Activated CD4-positive, alpha-beta T cell treated with anti-CD3 and anti-CD28 coated beads, Interleukin-2, amount 50 U/mL, for 24 hours (primary cell): Measurements from ENCODE around the gene NR0B2.
"Not testable (repeated sequence)": the region's sequence is repeated elsewhere in the genome, so short reads cannot be mapped to it uniquely, and the experiment has no call there.

Experiments used
- DNase-seq, 2 donors: peaks; one replicate each; pipeline ENCODE4 v3.0.0-alpha.2; 2020; ENCODE audit warnings: low read depth in 1 of 2, low spot score in 1 of 2

Gene NR0B2, protein sequence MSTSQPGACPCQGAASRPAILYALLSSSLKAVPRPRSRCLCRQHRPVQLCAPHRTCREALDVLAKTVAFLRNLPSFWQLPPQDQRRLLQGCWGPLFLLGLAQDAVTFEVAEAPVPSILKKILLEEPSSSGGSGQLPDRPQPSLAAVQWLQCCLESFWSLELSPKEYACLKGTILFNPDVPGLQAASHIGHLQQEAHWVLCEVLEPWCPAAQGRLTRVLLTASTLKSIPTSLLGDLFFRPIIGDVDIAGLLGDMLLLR

DNA sequence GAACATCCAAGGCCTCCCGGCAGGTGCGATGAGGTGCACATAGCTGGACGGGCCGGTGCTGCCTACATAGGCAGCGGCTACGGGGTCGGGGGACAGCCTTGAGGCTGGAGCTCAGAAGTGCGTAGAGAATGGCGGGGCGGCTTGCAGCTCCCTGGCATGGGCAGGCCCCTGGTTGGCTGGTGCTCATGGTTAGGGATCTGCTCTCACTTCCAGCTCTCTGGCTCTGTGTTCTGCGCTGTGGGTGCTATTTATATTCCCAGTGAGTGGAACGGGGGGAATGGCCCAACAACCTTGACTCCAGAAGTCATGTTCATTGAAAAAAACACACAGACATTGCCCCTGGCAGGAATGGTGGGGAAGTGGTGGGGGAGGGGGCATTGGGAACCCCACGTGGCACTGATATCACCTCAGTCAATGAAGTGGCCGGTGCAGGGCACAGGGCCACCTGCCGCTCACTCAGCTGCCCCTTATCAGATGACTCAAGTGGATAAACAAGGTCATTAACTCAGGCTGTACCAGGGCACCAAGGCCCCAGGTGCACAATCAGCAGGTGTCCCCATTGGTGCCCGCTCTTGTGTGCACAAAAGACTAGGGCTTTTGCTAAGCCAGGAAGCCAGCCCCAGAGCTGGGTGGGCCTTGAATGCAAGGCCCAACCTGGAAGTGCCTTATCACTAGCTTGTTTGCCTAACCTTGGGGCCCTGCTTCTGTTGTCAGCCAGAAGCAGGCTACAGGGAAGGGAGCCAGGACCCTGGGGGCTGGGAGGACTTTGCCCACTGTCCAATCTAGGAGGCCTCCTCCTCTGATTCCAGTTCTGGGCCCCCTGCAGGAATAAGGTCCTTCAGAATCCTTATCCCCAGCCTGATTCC lies at the start of gene NR0B2:
Gene NR0B2, minus strand, starts transcription at position 222 of the 866 bp plus-strand sequence. Its CDS starts 35 bp downstream, at position 187.
- no peak for DNase-seq

DNA sequence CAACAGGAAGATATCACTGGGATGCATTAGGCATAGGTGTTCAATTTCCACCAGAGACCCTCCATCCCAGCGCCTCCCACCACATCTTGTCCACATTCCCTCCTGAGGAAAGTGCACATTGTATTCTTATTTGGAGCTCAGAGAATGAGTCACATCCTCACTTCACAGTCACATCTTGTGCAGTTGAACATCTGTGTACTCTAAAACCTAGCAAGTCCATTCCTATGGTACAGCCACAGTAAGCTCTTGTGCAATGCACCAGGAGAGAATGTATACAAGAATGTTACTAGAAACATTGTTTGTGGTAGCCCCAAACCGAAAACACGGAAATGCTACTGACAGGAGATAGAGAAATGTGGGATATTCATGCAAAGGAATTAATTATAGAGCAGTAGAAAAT lies 48.1 kb upstream of the NR0B2 start:
- no peak for DNase-seq

DNA sequence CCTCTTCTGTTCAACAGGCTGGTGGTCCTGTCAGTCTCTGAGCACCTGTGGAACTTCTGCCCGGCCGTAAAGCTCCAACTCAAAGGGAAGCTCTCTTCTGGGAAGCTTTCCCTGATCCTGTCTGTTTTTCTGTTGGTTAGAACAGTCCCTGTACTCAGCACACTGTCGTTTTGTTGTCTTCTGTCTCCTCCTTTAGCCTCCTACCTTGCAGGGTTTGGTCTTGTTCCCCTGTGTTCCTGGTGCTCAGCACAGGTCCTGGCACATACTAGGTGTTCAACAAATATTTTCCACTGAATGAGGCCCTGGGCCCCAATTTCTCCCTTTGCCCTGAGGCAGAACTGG lies 46.8 kb upstream of the NR0B2 start:
- DNase-seq, result no peak

DNA sequence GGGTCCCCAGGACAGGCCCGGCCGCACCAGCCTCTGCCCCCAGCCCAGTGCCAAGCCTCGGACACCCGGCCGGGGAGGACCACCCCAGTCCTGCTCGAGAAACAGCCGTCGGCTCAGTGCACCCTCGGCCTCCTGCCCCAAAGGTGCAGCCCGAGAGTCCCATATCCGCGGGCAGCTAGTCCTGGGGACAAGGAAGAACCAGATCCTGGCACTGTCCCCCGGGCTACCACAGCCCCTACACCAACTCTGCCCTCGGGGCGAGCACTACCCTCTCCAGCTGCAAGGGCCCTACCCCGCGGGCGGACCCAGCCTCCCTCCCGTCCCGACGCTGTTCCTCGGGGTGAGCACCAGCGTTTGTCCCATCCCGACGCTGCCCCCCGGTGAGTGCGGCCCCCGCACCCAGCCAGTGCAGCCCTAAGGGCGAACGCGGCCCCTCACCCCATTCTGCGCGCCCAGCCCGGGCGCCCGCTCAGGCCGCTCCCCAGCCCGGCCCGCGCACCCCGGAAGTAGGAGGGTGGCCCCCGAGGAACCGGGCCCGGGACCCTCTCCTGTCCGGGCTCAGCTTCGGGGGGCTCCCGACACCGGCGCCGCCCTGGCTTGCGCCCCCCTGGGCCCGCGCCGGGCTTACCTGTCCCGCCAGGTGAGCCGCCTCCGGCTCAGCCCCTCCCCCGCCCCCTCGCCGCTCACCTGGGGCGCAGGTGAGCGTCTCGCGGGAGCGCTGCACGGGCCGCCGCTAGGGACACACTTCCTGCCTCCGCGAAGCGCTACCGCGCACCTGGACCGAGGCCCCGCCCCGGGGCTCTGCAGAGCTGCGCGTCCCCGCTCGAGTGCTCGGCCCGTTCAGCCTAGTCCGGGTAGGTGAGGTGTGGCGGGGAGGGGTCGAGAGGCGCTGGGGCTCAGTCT lies 46.2 kb upstream of the NR0B2 start, which contains the start of gene KDF1:
Gene KDF1, minus strand, starts transcription at position 747 of the 903 bp plus-strand sequence. CDS start 8,088 bp downstream, outside the sequence.
- DNase-seq, result peak; percentile 8 to 16

DNA sequence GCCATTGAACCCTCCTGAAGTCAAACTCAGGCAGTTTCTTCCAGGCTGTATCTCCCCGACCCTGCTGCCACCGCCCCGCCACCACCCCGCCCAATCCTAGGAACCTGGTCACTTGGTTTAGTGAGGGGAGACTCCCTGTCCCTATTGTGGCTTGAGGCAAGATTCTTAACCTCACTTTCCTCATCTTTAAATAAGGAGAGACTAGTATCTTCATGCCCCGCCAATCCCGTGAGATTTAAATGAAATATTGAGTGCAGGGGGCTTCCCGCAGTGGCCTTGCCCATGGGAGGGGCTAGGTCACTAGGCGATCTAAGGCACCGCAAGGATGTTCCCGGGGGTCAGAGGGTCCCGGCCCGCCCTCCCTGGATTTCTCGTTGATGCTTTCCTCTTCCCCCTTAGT lies 45.5 kb upstream of the NR0B2 start:
- DNase-seq, result no peak

DNA sequence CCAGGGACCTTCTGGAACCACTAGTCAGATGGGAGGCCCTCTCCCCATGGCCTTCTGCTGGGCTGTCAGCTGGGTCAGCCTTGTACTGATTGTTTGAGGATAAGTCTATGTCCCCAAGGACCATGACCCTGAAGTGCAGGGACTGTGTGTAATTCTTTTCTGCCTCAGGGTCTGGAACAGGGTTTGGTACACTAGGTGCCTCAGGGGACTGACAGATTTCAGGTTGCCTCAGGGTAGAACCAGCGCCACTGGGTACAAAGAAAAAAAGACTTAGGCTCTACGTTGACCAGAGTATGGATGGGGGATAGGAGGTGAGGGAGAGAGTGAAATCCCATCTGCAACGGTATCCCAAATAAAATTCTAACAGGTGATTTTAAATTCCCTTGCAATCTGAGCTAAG lies 43.5 kb upstream of the NR0B2 start:
- DNase-seq, result no peak

DNA sequence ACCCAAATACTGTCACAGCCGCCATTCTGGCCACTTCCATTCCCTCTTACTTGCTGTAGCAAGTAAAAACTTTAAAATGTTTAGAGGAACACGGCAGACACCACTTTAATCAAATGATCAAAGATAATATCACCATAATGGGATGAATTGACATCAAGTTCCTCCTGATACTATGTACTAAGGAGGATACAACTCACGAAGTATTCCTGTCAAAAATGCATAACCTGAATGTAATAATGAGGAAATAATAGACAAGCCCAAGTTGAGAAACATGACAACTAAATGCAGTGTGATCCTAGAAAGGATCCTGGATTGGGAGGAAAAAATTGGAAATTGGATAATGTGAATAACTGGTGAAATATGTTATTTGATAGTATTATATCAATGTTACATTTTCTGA lies 42.5 kb upstream of the NR0B2 start:
- DNase-seq, result no peak

DNA sequence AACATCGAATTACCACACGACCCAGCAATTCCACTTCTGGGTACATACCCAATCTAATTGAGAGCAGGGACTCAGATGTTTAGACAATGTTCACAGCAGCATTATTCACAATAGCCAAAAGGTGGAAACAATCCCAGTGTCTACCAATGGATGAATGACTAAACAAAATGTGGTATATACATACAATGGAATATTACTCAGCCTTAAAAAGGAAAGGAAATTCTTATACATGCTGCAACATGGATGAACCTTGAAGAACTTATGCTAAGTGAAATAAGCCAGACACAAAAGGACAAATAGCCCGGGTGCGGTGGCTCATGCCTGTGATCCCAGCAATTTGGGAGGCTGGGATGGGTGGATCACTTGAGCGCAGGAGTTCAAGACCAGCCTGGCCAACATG lies 39.6 kb upstream of the NR0B2 start:
- no peak for DNase-seq

DNA sequence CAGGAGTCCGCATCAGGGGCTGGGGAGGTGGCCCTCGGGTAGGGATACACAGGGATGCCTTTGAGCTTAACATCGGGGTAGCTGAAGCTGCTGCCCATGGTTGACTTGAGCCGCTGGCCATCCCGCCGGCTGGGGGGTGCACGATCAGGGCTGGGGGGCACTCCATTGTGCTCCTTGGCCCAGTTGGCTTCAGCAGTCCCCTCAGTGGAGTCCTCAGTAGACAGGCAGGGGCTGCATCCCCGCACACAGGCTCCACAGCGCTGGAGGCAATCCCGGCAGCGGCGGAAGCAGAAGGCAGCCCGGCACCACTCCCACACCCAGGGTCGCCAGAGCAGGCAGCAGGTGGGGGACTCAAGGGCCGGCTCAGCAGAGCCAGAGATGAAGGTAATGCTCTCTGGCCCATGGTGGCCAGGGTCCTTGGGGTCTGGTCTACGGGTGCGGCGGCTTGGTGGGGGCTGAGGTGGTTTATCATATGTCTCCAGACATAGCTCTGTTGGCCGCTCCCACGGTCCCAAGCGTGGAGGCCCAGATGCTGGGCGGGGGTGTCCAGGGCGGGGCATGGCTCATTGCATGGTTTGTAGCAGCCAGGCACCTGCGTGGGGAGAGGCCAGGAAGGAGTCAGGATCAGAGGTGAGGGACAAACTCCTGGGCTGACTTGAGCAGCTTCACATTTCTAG lies 38.2 kb upstream of the NR0B2 start:
- no peak for DNase-seq

DNA sequence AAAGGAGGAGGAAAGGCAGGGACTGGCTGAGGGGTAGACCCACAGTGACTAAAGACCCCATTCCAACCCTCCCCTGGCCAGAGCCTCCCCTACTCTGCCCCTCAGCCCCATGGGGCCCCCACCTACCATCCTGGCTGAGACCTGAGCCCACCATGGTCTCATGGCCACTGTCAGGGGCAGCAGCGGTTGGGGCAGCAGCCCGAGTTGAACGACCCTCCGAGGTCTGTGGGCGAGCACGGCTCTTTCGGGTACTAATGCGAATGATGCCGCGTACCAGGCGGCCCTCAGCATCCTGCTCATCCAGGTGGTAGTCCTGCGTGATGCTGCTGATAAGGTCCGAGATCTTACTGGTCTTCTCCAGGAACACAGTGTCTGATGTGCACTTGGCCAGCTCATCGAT lies 37.4 kb upstream of the NR0B2 start:
- DNase-seq, result no peak

DNA sequence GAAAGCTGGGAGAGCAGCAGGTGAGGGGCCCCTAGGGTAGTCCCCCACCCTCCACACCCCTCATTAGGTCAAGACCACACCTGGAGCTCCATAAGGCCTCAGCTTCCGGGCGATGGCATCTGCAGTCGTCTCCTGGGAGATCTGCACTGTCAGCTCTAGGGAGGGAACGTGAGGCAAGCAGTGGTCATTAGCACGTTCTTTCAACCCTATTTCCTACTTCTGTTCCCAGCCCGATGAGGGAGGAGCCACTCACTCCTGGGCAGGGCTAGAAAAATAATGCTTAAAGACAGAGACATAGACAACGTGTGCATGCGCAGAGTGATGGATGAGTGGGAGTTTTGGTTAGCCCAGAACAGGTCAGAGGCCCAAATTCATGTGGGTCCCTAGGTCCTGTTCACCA lies 36.8 kb upstream of the NR0B2 start:
- no peak for DNase-seq

DNA sequence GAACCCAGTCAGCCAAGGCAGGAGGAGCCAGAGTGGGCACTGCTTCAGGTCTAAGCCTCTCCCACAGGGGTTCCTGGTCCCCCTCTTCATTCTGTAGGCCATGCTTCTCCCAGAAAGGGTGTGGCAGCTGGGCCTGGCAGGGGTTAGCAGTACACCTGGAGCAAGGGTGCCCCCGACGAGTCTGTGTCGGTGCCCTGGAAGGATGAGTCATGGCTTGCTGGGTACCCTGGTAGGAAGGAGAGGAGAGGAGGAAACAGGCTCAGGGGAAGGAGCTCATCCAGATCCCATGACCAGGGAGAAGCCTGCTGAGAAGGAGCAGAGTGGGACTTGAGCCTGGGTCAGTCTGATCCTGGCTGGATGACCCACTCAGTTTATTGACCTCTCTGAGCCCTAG lies 36.1 kb upstream of the NR0B2 start:
- no peak for DNase-seq

DNA sequence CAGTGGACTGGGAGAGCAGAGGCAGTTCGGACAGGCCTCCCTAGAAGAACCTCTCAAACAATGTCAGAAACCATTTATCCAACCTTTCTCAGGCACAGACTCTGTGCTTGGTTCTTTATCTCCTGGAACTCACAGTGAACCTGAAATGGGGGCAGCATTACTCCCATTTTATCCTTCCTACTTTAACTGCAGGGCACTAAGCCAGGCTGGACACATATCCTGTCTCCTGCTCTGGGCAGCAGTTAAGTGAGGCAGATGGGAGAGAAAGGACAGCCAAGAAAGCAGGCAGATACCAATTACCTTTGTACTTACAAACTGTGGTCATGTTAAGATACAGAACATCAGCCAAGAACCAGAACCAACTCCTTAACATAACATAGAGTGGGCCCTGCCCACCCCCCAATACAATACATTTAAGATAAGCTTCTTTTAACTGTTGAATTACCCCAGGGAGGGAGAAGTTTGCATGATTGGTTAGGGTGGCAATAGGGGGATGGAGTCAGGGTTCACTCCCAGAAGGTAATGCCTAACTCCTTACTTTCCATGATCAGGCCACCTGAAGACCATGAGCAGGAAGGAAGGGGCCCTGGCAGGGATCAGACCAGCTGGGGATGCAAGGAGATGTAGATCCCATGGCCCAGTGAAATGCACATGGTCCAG lies 35.6 kb upstream of the NR0B2 start:
- DNase-seq, result no peak

DNA sequence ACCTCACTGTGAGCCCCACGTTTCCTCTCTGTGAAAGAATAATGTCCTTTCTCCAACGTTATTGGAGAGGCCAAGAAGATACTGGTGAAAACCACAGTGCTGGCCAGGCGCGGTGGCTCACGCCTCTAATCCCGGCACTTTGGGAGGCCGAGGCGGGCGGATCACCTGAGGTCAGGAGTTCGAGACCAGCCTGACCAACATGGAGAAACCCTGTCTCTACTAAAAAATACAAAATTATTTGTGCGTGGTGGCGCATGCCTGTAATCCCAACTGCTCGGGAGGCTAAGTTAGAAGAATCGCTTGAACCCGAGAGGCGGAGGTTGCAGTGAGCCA lies 34.9 kb upstream of the NR0B2 start:
- not testable (repeated sequence) for DNase-seq

DNA sequence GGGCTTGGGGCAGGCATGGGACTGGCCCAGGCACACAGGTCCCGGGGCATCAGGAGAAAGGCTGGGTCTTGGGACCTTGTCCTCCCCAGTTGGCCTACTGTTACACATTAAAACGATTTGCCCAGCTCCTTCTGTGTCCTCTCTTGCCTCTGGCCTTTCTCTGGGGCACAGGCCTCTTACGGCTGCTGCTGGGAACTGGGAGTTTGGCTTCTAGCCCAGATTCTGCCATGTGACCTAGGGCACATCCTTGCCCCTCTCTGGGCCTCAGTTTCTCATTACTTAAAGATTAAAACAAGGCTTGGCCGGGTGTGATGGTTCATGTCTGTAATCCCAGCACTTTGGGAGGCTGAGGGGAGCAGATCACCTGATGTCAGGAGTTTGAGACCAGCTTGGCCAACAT lies 32.5 kb upstream of the NR0B2 start:
- DNase-seq, result no peak

DNA sequence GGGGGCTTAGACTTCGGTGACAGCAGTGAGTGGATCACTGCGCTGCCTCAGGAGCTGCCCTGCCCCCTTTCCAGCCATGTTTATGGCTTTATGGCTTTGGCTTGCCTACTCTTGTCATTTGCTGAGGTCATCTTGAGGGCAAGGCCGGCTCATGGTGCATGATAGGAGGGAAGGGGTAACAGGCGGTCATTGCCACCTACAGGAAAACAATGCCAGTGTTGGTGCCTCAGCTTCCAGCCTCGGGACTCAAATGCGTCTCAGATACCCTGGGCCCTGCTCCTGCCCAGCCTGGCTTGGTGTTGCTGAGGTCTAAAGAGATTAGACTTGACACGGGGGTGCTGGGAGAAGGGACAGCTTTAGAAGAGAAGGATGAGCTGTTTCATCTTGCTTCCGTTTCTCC lies 32.0 kb upstream of the NR0B2 start:
- DNase-seq, result no peak

DNA sequence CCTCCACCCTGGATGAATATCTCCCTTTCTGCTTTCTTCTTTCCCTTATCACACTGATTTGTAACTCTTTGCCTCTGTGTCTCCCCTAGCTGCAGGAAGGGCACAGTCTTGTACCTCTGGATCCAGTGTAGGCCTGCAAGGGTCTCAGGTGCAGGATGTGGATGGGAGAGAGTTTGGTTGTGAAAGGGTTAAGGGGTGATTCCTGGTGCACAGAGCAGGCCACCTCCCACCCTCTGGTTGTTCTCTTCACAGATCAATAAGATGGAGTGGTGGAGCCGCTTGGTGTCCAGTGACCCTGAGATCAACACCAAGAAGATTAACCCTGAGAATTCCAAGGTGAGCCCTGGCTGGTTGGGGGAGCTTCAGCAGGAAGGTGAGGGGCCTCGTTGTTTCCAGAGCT lies 31.4 kb upstream of the NR0B2 start:
- no peak for DNase-seq

DNA sequence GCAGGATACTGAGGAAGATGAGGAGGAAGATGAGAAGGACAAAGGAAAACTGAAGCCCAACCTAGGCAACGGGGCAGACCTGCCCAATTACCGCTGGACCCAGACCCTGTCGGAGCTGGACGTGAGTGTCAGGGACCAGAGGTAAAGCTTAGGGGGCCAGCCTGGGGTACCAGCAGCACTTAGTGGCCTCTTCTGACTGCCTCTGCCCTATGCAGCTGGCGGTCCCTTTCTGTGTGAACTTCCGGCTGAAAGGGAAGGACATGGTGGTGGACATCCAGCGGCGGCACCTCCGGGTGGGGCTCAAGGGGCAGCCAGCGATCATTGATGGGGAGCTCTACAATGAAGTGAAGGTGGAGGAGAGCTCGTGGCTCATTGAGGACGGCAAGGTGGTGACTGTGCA lies 28.9 kb upstream of the NR0B2 start:
- DNase-seq, result no peak

DNA sequence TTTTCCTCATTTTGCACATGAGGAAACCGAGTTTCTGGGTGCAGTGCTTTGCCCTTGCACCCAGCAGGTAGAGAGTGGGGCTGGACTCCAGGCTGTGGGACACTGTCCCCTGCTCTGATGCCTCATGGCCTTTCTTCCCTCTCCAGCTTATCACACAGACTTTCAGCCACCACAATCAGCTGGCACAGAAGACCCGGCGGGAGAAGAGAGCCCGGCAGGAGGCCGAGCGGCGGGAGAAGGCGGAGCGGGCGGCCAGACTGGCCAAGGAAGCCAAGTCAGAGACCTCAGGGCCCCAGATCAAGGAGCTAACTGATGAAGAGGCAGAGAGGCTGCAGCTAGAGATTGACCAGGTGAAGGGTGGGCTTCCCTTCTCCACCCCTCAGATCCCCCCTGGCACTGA lies 27.5 kb upstream of the NR0B2 start:
- no peak for DNase-seq

DNA sequence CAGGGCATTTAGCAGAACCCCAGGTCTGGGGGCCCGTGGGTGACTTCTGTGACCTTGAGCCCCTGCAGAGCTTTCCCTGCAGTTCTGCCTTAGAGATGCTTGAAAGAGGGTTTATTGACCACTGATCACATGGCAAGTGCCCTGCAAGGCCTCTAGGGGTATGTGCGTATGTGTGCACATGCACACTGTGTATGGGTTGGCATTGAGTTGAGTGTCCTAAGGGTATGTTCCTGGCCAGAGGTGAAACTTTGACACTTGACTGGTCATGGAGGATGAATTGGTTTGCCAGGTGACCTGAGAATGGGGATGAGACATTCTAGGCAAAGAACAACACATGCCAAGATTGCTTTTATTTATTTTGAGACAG lies 24.9 kb upstream of the NR0B2 start:
- no peak for DNase-seq
